CD4-positive, CD25-positive, alpha-beta regulatory T cell (primary cell): ENCODE measurements around the gene DGUOK. TPM values are rescaled to one million over a fixed set of nuclear protein-coding genes. Genes with fewer than 3 reads are reported as not detected.
A peak's percentile ranks its signal among the peaks of the same experiment; 100 is the strongest.

ENCODE experiments used
- ATAC-seq, 2 donors: fragments of 150-1000 bp; cut with Tn5 transposase; one replicate each; pipeline ENCODE4 v1.10.0; 2021; ENCODE audit warnings: low read depth in 2 of 2, moderate number of reproducible peaks in 2 of 2, moderate library complexity in 1 of 2
- DNase-seq, 3 donors: peaks; one replicate each; pipeline versions ENCODE4 v3.0.0 to v3.0.0-alpha.2; 2012 to 2022; ENCODE audit warnings: mixed read lengths in 1 of 3
- H3K27ac ChIP-seq: one replicate; pipeline ENCODE4 v1.7.0; 2013; ENCODE audit warnings: mild to moderate bottlenecking, low read length; ENCODE audit not compliant: insufficient read depth, poor library complexity, severe bottlenecking
- H3K27me3 ChIP-seq: one replicate; pipeline ENCODE4 v1.7.0; 2013; ENCODE audit warnings: low read length; ENCODE audit not compliant: control insufficient read depth, insufficient read depth
- H3K36me3 ChIP-seq: one replicate; pipeline ENCODE4 v1.7.0; 2013; ENCODE audit warnings: mild to moderate bottlenecking, low read length, moderate library complexity; ENCODE audit not compliant: control insufficient read depth, insufficient read depth
- H3K4me1 ChIP-seq: 2 replicates; pipeline ENCODE4 v1.7.0; 2013; ENCODE audit warnings: mild to moderate bottlenecking, low read length; ENCODE audit not compliant: insufficient read depth, control insufficient read depth, poor library complexity, severe bottlenecking
- H3K4me3 ChIP-seq: one replicate; pipeline ENCODE4 v1.7.0; 2013; ENCODE audit warnings: low read depth, mild to moderate bottlenecking, low read length, moderate library complexity
- H3K9me3 ChIP-seq, 2 experiments: 1 replicate in 1 of 2; 2 replicates in 1 of 2; pipeline ENCODE4 v1.7.0; 2013; ENCODE audit warnings: low read length in 2 of 2, mild to moderate bottlenecking in 1 of 2, moderate library complexity in 1 of 2; ENCODE audit not compliant: control insufficient read depth in 2 of 2
- H3K27ac Mint-ChIP-seq, 3 donors: one replicate each; pipeline ENCODE4 v1.8.0; 2020 to 2022; ENCODE audit warnings: mild to moderate bottlenecking in 3 of 3, mixed read lengths in 3 of 3, moderate library complexity in 2 of 3
- H3K27me3 Mint-ChIP-seq: one replicate; pipeline ENCODE4 v1.8.0; 2022; ENCODE audit warnings: mild to moderate bottlenecking, mixed read lengths
- H3K36me3 Mint-ChIP-seq: one replicate; pipeline ENCODE4 v1.8.0; 2020; ENCODE audit warnings: mixed read lengths
- H3K4me1 Mint-ChIP-seq, 4 donors: one replicate each; pipeline ENCODE4 v1.8.0; 2020 to 2022; ENCODE audit warnings: mixed read lengths in 4 of 4, mild to moderate bottlenecking in 1 of 4
- H3K4me3 Mint-ChIP-seq, 4 donors: one replicate each; pipeline ENCODE4 v1.8.0; 2020 to 2022; ENCODE audit warnings: mild to moderate bottlenecking in 4 of 4, mixed read lengths in 4 of 4, moderate library complexity in 3 of 4
- H3K9me3 Mint-ChIP-seq, 7 donors: one replicate each; pipeline ENCODE4 v1.8.0; 2020 to 2022; ENCODE audit warnings: mixed read lengths in 7 of 7, mild to moderate bottlenecking in 3 of 7, moderate library complexity in 2 of 7
- polyA plus RNA-seq, 4 donors: library from polyadenylated mRNA; unstranded; fragments of 300-500 nt; fragmentation: Illumina TruSeq; gene quantifications; one replicate each; pipeline ENCODE4 v1.2.3, GENCODE V29; 2021
- total RNA-seq: library from RNA; stranded (reverse); gene quantifications from one replicate; pipeline ENCODE4 v1.2.3, GENCODE V29; 2022

The DGUOK gene
- total and polyA plus RNA-seq, 5 donors from 2014 or later = 43.5 to 226 (median 188) TPM

- DNase-seq (no peak), ATAC-seq (no peak)
- no peaks in the 10 kb centered on the region for H3K27me3 Mint-ChIP-seq
- H3K27me3 ChIP-seq = no peaks in the 10 kb centered on the region
- peaks cover 20 to 96% (median 59%) of the 10 kb centered on the region in 4 donors for H3K4me1 Mint-ChIP-seq
- peaks cover 21% of the 10 kb centered on the region for H3K4me1 ChIP-seq
- no peak overlapping the region for H3K4me3 Mint-ChIP-seq
- H3K9me3 Mint-ChIP-seq = no peaks in the 10 kb centered on the region
- no peaks in the 10 kb centered on the region for H3K9me3 ChIP-seq
- H3K27ac ChIP-seq = no peak overlapping the region
- peak overlapping the region in 1 of 3 donors; percentile 88 for H3K27ac Mint-ChIP-seq
- H3K4me3 ChIP-seq = no peak overlapping the region
- peaks cover 78% of the 10 kb centered on the region for H3K36me3 ChIP-seq
- peaks cover 55% of the 10 kb centered on the region for H3K36me3 Mint-ChIP-seq
Observed at GRCh38 chr2:73947412-73948018, 20.8 kb downstream of the DGUOK start.

- ATAC-seq (no peak), DNase-seq (no peak)
- Histone ChIP-seq H3K4me1 (peaks cover 21% of the 10 kb centered on the region), H3K9me3 (no peaks in the 10 kb centered on the region), H3K4me3 (no peak overlapping the region), H3K36me3 (peaks cover 83% of the 10 kb centered on the region), H3K27ac (no peak overlapping the region), H3K27me3 (no peaks in the 10 kb centered on the region)
- Mint-ChIP-seq H3K27ac (peak overlapping the region; percentile 63 to 88 (median 80)), H3K4me1 (peaks cover 17 to 83% (median 48%) of the 10 kb centered on the region in 4 donors), H3K36me3 (peaks cover 54% of the 10 kb centered on the region), H3K9me3 (no peaks in the 10 kb centered on the region), H3K27me3 (no peaks in the 10 kb centered on the region), H3K4me3 (no peak overlapping the region)
Observed at GRCh38 chr2:73949802-73950201, 23.1 kb downstream of the DGUOK start.

- Mint-ChIP-seq H3K4me1 (peaks cover 15 to 65% (median 41%) of the 10 kb centered on the region in 4 donors), H3K9me3 (no peaks in the 10 kb centered on the region), H3K4me3 (no peak overlapping the region), H3K27ac (peak overlapping the region in 2 of 3 donors; percentile 87 to 88), H3K27me3 (no peaks in the 10 kb centered on the region), H3K36me3 (peaks cover 56% of the 10 kb centered on the region)
- Histone ChIP-seq H3K27ac (no peak overlapping the region), H3K36me3 (peaks cover 79% of the 10 kb centered on the region), H3K9me3 (no peaks in the 10 kb centered on the region), H3K4me1 (peaks cover 21% of the 10 kb centered on the region), H3K4me3 (no peak overlapping the region), H3K27me3 (no peaks in the 10 kb centered on the region)
- DNase-seq (no peak), ATAC-seq (no peak)
Observed at GRCh38 chr2:73952499-73953446, 26.1 kb downstream of the DGUOK start.

GRCh38 chr2:73956218-73956865 is 29.7 kb downstream of the DGUOK start:
- Histone ChIP-seq H3K4me1 (no peaks in the 10 kb centered on the region), H3K36me3 (peaks cover 72% of the 10 kb centered on the region), H3K9me3 (no peaks in the 10 kb centered on the region), H3K27ac (no peak overlapping the region), H3K4me3 (no peak overlapping the region), H3K27me3 (no peaks in the 10 kb centered on the region)
- H3K27me3 Mint-ChIP-seq = no peaks in the 10 kb centered on the region
- H3K36me3 Mint-ChIP-seq = peaks cover 66% of the 10 kb centered on the region
- peaks cover 9 to 34% (median 22%) of the 10 kb centered on the region in 4 donors for H3K4me1 Mint-ChIP-seq
- H3K27ac Mint-ChIP-seq = peak overlapping the region; percentile 12 to 87 (median 45)
- ATAC-seq (no peak), DNase-seq (no peak)
- no peak overlapping the region for H3K4me3 Mint-ChIP-seq
- H3K9me3 Mint-ChIP-seq = no peaks in the 10 kb centered on the region

GRCh38 chr2:73961274-73961673 is 34.6 kb downstream of the DGUOK start:
- H3K4me1 Mint-ChIP-seq = peaks cover 0 to 46% (median 31%) of the 10 kb centered on the region in 4 donors
- H3K36me3 Mint-ChIP-seq = peaks cover 41% of the 10 kb centered on the region
- no peak overlapping the region for H3K4me3 ChIP-seq
- H3K9me3 Mint-ChIP-seq = peaks cover 0 to 6% (median 0%) of the 10 kb centered on the region in 7 donors
- H3K4me3 Mint-ChIP-seq = no peak overlapping the region
- no peaks in the 10 kb centered on the region for H3K27me3 ChIP-seq
- ATAC-seq (no peak), DNase-seq (no peak)
- H3K36me3 ChIP-seq = peaks cover 36% of the 10 kb centered on the region
- no peaks in the 10 kb centered on the region for H3K9me3 ChIP-seq
- no peaks in the 10 kb centered on the region for H3K27me3 Mint-ChIP-seq
- H3K27ac ChIP-seq = no peak overlapping the region
- H3K4me1 ChIP-seq = peaks cover 12% of the 10 kb centered on the region
- H3K27ac Mint-ChIP-seq = no peak overlapping the region

- no peaks in the 10 kb centered on the region for H3K9me3 ChIP-seq
- peaks cover 0 to 6% (median 0%) of the 10 kb centered on the region in 7 donors for H3K9me3 Mint-ChIP-seq
- H3K36me3 ChIP-seq = peaks cover 29% of the 10 kb centered on the region
- peak overlapping the region in 1 of 3 donors; percentile 32 for H3K27ac Mint-ChIP-seq
- H3K27ac ChIP-seq = no peak overlapping the region
- no peaks in the 10 kb centered on the region for H3K27me3 ChIP-seq
- no peak overlapping the region for H3K4me3 ChIP-seq
- H3K4me3 Mint-ChIP-seq = no peak overlapping the region
- H3K36me3 Mint-ChIP-seq = peaks cover 33% of the 10 kb centered on the region
- H3K4me1 Mint-ChIP-seq = peaks cover 0 to 42% (median 29%) of the 10 kb centered on the region in 4 donors
- no peaks in the 10 kb centered on the region for H3K27me3 Mint-ChIP-seq
- H3K4me1 ChIP-seq = peaks cover 12% of the 10 kb centered on the region
- DNase-seq = no peak
- ATAC-seq = no peak
Observed at GRCh38 chr2:73961823-73962615, 35.3 kb downstream of the DGUOK start.

- H3K9me3 ChIP-seq = no peaks in the 10 kb centered on the region
- peaks cover 25% of the 10 kb centered on the region for H3K36me3 ChIP-seq
- Mint-ChIP-seq H3K27me3 (no peaks in the 10 kb centered on the region), H3K4me1 (peaks cover 0 to 40% (median 24%) of the 10 kb centered on the region in 4 donors), H3K36me3 (peaks cover 31% of the 10 kb centered on the region), H3K4me3 (no peak overlapping the region), H3K9me3 (peaks cover 0 to 6% (median 0%) of the 10 kb centered on the region in 7 donors), H3K27ac (peak overlapping the region in 1 of 3 donors; percentile 76)
- no peak for DNase-seq
- H3K4me3 ChIP-seq = no peak overlapping the region
- H3K4me1 ChIP-seq = peaks cover 12% of the 10 kb centered on the region
- no peak overlapping the region for H3K27ac ChIP-seq
- H3K27me3 ChIP-seq = no peaks in the 10 kb centered on the region
- ATAC-seq = no peak
Observed at GRCh38 chr2:73962798-73963197, 36.1 kb downstream of the DGUOK start.
